ENCODE measurements around the gene TP53. TPM values are rescaled to one million over a fixed set of nuclear protein-coding genes. Genes with fewer than 3 reads are reported as not detected.

TP53 gene
- polyA plus RNA-seq, 1 of the 3 experiments (the other 2 are of a cell fraction), result 62.6 TPM

DNA sequence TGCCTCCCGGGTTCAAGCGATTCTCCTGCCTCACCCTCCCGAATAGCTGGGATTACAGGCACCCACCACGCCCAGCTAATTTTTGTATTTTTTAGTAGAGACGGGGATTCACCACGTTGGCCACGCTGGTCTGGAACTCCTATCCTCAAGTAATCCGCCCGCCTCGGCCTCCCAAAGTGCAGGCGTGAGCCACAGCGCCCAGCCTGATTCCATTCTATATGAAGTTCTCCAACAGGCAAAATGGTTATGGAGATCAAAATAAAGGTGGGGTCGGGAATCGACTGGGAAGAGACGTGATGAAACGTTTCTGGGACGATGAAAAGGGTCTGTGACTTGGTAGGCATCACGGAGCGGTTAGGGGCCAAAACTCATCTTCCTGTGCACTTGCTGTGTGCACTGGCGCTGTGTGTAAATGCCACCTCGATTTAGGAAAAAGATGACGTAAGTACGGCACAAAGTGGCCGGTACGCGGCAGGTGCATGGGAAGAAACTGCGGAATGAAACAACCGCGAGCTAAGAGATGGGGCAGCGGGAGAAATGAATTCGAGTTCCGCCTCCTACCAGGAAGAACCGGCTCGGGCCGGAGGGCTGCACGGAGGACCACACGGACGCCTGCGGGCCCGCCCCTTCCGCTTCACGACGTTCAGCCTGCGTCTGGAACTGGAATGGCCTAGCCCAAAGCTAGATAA lies 1.6 kb downstream of the TP53 start:
- H3K27ac ChIP-seq (ENCODE audit: low read depth in 2 of 2, low read length in 1 of 2), result peak overlapping the region; percentile 97 to 98
- peak overlapping the region; percentile 99 for H3K9ac ChIP-seq
- no peak overlapping the region; the same call in 1 of the 2 replicates for H2AFZ ChIP-seq (ENCODE audit: low read depth)
- peaks cover 0 to 9% of the 10 kb centered on the region in 2 experiments for H3K36me3 ChIP-seq (replicated peaks in 1 of 2; ENCODE audit: control insufficient read depth in 1 of 2, insufficient read depth in 2 of 2, low read length in 1 of 2)
- H3K79me2 ChIP-seq (ENCODE audit: insufficient read depth), result peaks cover 84% of the 10 kb centered on the region
- DNase-seq, result peak; percentile 87
- peak overlapping the region; percentile 84 for H3K4me2 ChIP-seq
- H3K9me2 ChIP-seq, result no peaks in the 10 kb centered on the region
- H3K9me3 ChIP-seq, result no peaks in the 10 kb centered on the region
- WGBS (ENCODE audit: low lambda C conversion rate), result 2% methylated on average over 43 of the region's 44 CpGs
- H3F3A ChIP-seq (replicated peaks; ENCODE audit: insufficient read depth), result peaks cover 27% of the 10 kb centered on the region
- H3K27me3 ChIP-seq (ENCODE audit: insufficient read depth), result no peaks in the 10 kb centered on the region
- H3K4me3 ChIP-seq (ENCODE audit: low read depth in 2 of 2, low read length in 1 of 2), result peak overlapping the region; percentile 80 to 91
- peaks cover 12 to 17% of the 10 kb centered on the region in 2 experiments; a peak in 3 of 4 replicates for H3K4me1 ChIP-seq (ENCODE audit: control insufficient read depth in 1 of 2, insufficient read depth in 2 of 2, low read depth in 1 of 2, low read length in 1 of 2)
- no peaks in the 10 kb centered on the region for H4K20me1 ChIP-seq (ENCODE audit: insufficient read depth)
- CTCF ChIA-PET, result interaction anchor here (0.8 to 7.4 kb wide), 11 partner anchors 13 to 171 kb away, joined by 3 to 166 read pairs (median 18); partner anchors contain the start of genes ATP1B2, DNAH2, SAT2 and SHBG
- POLR2A ChIA-PET, result interaction anchor here (0.6 to 4.5 kb wide), 22 partner anchors 10 to 434 kb away, joined by 3 to 53 read pairs (median 5); partner anchors contain the start of genes ATP1B2, CHD3, DNAH2 and EFNB3
- TF ChIP-seq FOSL2 (IDR thresholded peaks at IDR 0.05; ENCODE audit: borderline replicate concordance, low read depth), result no peak
- TF ChIP-seq, protein P1, sequence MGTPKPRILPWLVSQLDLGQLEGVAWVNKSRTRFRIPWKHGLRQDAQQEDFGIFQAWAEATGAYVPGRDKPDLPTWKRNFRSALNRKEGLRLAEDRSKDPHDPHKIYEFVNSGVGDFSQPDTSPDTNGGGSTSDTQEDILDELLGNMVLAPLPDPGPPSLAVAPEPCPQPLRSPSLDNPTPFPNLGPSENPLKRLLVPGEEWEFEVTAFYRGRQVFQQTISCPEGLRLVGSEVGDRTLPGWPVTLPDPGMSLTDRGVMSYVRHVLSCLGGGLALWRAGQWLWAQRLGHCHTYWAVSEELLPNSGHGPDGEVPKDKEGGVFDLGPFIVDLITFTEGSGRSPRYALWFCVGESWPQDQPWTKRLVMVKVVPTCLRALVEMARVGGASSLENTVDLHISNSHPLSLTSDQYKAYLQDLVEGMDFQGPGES (IDR thresholded peaks at IDR 0.05; ENCODE audit: low read depth, low read length), result no peak
- no peak for TF ChIP-seq EP300 (IDR thresholded peaks at IDR 0.05; ENCODE audit: borderline replicate concordance in 1 of 2, low read depth in 1 of 2, low read length in 1 of 2)
- no peak for TF ChIP-seq NRF1 (IDR thresholded peaks at IDR 0.05; ENCODE audit: low read depth, low read length)
- no peak for TF ChIP-seq SMC3 (IDR thresholded peaks at IDR 0.05; ENCODE audit: low read depth, low read length)
- TF ChIP-seq, protein P2, sequence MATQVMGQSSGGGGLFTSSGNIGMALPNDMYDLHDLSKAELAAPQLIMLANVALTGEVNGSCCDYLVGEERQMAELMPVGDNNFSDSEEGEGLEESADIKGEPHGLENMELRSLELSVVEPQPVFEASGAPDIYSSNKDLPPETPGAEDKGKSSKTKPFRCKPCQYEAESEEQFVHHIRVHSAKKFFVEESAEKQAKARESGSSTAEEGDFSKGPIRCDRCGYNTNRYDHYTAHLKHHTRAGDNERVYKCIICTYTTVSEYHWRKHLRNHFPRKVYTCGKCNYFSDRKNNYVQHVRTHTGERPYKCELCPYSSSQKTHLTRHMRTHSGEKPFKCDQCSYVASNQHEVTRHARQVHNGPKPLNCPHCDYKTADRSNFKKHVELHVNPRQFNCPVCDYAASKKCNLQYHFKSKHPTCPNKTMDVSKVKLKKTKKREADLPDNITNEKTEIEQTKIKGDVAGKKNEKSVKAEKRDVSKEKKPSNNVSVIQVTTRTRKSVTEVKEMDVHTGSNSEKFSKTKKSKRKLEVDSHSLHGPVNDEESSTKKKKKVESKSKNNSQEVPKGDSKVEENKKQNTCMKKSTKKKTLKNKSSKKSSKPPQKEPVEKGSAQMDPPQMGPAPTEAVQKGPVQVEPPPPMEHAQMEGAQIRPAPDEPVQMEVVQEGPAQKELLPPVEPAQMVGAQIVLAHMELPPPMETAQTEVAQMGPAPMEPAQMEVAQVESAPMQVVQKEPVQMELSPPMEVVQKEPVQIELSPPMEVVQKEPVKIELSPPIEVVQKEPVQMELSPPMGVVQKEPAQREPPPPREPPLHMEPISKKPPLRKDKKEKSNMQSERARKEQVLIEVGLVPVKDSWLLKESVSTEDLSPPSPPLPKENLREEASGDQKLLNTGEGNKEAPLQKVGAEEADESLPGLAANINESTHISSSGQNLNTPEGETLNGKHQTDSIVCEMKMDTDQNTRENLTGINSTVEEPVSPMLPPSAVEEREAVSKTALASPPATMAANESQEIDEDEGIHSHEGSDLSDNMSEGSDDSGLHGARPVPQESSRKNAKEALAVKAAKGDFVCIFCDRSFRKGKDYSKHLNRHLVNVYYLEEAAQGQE (IDR thresholded peaks at IDR 0.05; ENCODE audit: low read depth, low read length), result peak; percentile 74; the same call in 1 of the 2 replicates
- TF ChIP-seq, protein P3, sequence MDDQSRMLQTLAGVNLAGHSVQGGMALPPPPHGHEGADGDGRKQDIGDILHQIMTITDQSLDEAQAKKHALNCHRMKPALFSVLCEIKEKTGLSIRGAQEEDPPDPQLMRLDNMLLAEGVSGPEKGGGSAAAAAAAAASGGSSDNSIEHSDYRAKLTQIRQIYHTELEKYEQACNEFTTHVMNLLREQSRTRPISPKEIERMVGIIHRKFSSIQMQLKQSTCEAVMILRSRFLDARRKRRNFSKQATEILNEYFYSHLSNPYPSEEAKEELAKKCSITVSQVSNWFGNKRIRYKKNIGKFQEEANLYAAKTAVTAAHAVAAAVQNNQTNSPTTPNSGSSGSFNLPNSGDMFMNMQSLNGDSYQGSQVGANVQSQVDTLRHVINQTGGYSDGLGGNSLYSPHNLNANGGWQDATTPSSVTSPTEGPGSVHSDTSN (IDR thresholded peaks at IDR 0.05), result peak; percentile 26; the same call in 1 of the 2 replicates
- no peak for TF ChIP-seq EZH2phosphoT487 (IDR thresholded peaks at IDR 0.05; ENCODE audit: borderline replicate concordance, low read depth)
- TF ChIP-seq ELF1 (IDR thresholded peaks at IDR 0.05), result peak; percentile 84
- TF ChIP-seq, protein P4, sequence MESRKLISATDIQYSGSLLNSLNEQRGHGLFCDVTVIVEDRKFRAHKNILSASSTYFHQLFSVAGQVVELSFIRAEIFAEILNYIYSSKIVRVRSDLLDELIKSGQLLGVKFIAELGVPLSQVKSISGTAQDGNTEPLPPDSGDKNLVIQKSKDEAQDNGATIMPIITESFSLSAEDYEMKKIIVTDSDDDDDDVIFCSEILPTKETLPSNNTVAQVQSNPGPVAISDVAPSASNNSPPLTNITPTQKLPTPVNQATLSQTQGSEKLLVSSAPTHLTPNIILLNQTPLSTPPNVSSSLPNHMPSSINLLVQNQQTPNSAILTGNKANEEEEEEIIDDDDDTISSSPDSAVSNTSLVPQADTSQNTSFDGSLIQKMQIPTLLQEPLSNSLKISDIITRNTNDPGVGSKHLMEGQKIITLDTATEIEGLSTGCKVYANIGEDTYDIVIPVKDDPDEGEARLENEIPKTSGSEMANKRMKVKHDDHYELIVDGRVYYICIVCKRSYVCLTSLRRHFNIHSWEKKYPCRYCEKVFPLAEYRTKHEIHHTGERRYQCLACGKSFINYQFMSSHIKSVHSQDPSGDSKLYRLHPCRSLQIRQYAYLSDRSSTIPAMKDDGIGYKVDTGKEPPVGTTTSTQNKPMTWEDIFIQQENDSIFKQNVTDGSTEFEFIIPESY (IDR thresholded peaks at IDR 0.05; ENCODE audit: borderline replicate concordance, low read depth), result no peak; the same call in 1 of the 2 replicates
- TF ChIP-seq, protein P5, sequence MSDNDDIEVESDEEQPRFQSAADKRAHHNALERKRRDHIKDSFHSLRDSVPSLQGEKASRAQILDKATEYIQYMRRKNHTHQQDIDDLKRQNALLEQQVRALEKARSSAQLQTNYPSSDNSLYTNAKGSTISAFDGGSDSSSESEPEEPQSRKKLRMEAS (IDR thresholded peaks at IDR 0.05; ENCODE audit: low read depth), result peak; percentile 90
- no peak for TF ChIP-seq GATA2 (CRISPR knock-in tag; IDR thresholded peaks at IDR 0.05)
- TF ChIP-seq, protein P6, sequence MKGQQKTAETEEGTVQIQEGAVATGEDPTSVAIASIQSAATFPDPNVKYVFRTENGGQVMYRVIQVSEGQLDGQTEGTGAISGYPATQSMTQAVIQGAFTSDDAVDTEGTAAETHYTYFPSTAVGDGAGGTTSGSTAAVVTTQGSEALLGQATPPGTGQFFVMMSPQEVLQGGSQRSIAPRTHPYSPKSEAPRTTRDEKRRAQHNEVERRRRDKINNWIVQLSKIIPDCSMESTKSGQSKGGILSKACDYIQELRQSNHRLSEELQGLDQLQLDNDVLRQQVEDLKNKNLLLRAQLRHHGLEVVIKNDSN (IDR thresholded peaks at IDR 0.05; ENCODE audit: borderline replicate concordance, low read depth), result no peak
- peak; percentile 86 for TF ChIP-seq POLR2AphosphoS5 (IDR thresholded peaks at IDR 0.05; ENCODE audit: low read depth, low read length)
- peak; percentile 82 for TF ChIP-seq TAF1 (IDR thresholded peaks at IDR 0.05; ENCODE audit: borderline replicate concordance, low read depth, low read length)
- no peak for TF ChIP-seq RFX5 (IDR thresholded peaks at IDR 0.05; ENCODE audit: low read length)
- TF ChIP-seq SIN3A (IDR thresholded peaks at IDR 0.05; ENCODE audit: borderline replicate concordance, low read depth, low read length), result peak; percentile 85; the same call in 1 of the 2 replicates
- TF ChIP-seq MXI1 (IDR thresholded peaks at IDR 0.05; ENCODE audit: low read depth, low read length), result peak; percentile 83; the same call in 1 of the 2 replicates
- TF ChIP-seq RXRA (IDR thresholded peaks at IDR 0.05; ENCODE audit: borderline replicate concordance, low read depth), result no peak
- TF ChIP-seq CHD2 (IDR thresholded peaks at IDR 0.05; ENCODE audit: low read length, partially characterized antibody), result peak; percentile 68
- no peak; the same call in 1 of the 2 replicates for TF ChIP-seq RCOR1 (IDR thresholded peaks at IDR 0.05; ENCODE audit: low read length)

All from SK-N-SH (cell line).